T-helper 1 cell treated with Interleukin-12 subunit alpha and Interleukin-12 subunit beta and Interleukin-4 antibody, amounts not matched to agents 30 μg/mL and 1 μg/mL, for 36 hours (primary cell): Measurements from ENCODE around the gene PDXP.

Experiments
- H3K27ac Mint-ChIP-seq: one replicate; pipeline ENCODE4 v1.8.0; 2021; ENCODE audit warnings: mild to moderate bottlenecking, mixed read lengths
- H3K27me3 Mint-ChIP-seq: one replicate; pipeline ENCODE4 v1.8.0; 2021; ENCODE audit warnings: low read depth, mixed read lengths
- H3K36me3 Mint-ChIP-seq: one replicate; pipeline ENCODE4 v1.8.0; 2021; ENCODE audit warnings: low read depth, mixed read lengths
- H3K4me1 Mint-ChIP-seq: one replicate; pipeline ENCODE4 v1.8.0; 2021; ENCODE audit warnings: low read depth, mixed read lengths
- H3K4me3 Mint-ChIP-seq: one replicate; pipeline ENCODE4 v1.8.0; 2021; ENCODE audit warnings: mild to moderate bottlenecking, moderate library complexity, mixed read lengths
- H3K9me3 Mint-ChIP-seq: one replicate; pipeline ENCODE4 v1.8.0; 2021; ENCODE audit warnings: mixed read lengths

Gene PDXP

GRCh38 chr22:37669586-37669985 is 11.1 kb downstream of the PDXP start:
- H3K4me1 Mint-ChIP-seq, result peaks cover 19% of the 10 kb centered on the region
- peaks cover 11% of the 10 kb centered on the region for H3K36me3 Mint-ChIP-seq
- no peaks in the 10 kb centered on the region for H3K9me3 Mint-ChIP-seq
- no peak overlapping the region for H3K4me3 Mint-ChIP-seq
- no peak overlapping the region for H3K27ac Mint-ChIP-seq
- H3K27me3 Mint-ChIP-seq, result no peaks in the 10 kb centered on the region

GRCh38 chr22:37672206-37672919 is 13.8 kb downstream of the PDXP start:
- H3K4me1 Mint-ChIP-seq, result peaks cover 27% of the 10 kb centered on the region
- peaks cover 9% of the 10 kb centered on the region for H3K36me3 Mint-ChIP-seq
- H3K4me3 Mint-ChIP-seq, result no peak overlapping the region
- H3K9me3 Mint-ChIP-seq, result no peaks in the 10 kb centered on the region
- H3K27ac Mint-ChIP-seq, result peak overlapping the region; percentile 31
- H3K27me3 Mint-ChIP-seq, result no peaks in the 10 kb centered on the region

- Mint-ChIP-seq H3K27me3 (no peaks in the 10 kb centered on the region), H3K9me3 (no peaks in the 10 kb centered on the region), H3K27ac (no peak overlapping the region), H3K4me1 (peaks cover 30% of the 10 kb centered on the region), H3K4me3 (no peak overlapping the region), H3K36me3 (peaks cover 11% of the 10 kb centered on the region)
Observed at GRCh38 chr22:37672920-37673455, 14.5 kb downstream of the PDXP start.

GRCh38 chr22:37674248-37674647 is 15.7 kb downstream of the PDXP start:
- Mint-ChIP-seq H3K4me3 (peak overlapping the region; percentile 56), H3K4me1 (peaks cover 32% of the 10 kb centered on the region), H3K36me3 (peaks cover 12% of the 10 kb centered on the region), H3K9me3 (no peaks in the 10 kb centered on the region), H3K27ac (peak overlapping the region; percentile 41), H3K27me3 (no peaks in the 10 kb centered on the region)

GRCh38 chr22:37674951-37675929 is 16.7 kb downstream of the PDXP start, which contains the start of gene LGALS1:
Gene LGALS1, plus strand, starts transcription at chr22:37675636. Its CDS starts 67 bp downstream, at chr22:37675703.
- Mint-ChIP-seq H3K27me3 (no peaks in the 10 kb centered on the region), H3K4me3 (peak within 1 kb of the TSS; percentile 93), H3K27ac (peak within 1 kb of the TSS; percentile 99), H3K9me3 (no peaks in the 10 kb centered on the region), H3K4me1 (peaks cover 36% of the 10 kb centered on the region), H3K36me3 (peaks cover 19% of the 10 kb centered on the region)

GRCh38 chr22:37675930-37676735 is 17.6 kb downstream of the PDXP start:
- H3K27ac Mint-ChIP-seq, result peak overlapping the region; percentile 99
- no peaks in the 10 kb centered on the region for H3K27me3 Mint-ChIP-seq
- H3K36me3 Mint-ChIP-seq, result peaks cover 19% of the 10 kb centered on the region
- H3K9me3 Mint-ChIP-seq, result no peaks in the 10 kb centered on the region
- peaks cover 38% of the 10 kb centered on the region for H3K4me1 Mint-ChIP-seq
- peak overlapping the region; percentile 93 for H3K4me3 Mint-ChIP-seq

- H3K27ac Mint-ChIP-seq, result peak overlapping the region; percentile 99
- no peaks in the 10 kb centered on the region for H3K9me3 Mint-ChIP-seq
- no peaks in the 10 kb centered on the region for H3K27me3 Mint-ChIP-seq
- peak overlapping the region; percentile 93 for H3K4me3 Mint-ChIP-seq
- peaks cover 19% of the 10 kb centered on the region for H3K36me3 Mint-ChIP-seq
- peaks cover 43% of the 10 kb centered on the region for H3K4me1 Mint-ChIP-seq
Observed at GRCh38 chr22:37676736-37677492, 18.4 kb downstream of the PDXP start.

GRCh38 chr22:37677493-37677974 is 19.0 kb downstream of the PDXP start:
- H3K27me3 Mint-ChIP-seq, result no peaks in the 10 kb centered on the region
- peak overlapping the region; percentile 99 for H3K27ac Mint-ChIP-seq
- H3K9me3 Mint-ChIP-seq, result no peaks in the 10 kb centered on the region
- peaks cover 19% of the 10 kb centered on the region for H3K36me3 Mint-ChIP-seq
- H3K4me1 Mint-ChIP-seq, result peaks cover 39% of the 10 kb centered on the region
- peak overlapping the region; percentile 93 for H3K4me3 Mint-ChIP-seq

- Mint-ChIP-seq H3K27ac (no peak overlapping the region), H3K27me3 (no peaks in the 10 kb centered on the region), H3K36me3 (peaks cover 19% of the 10 kb centered on the region), H3K4me3 (no peak overlapping the region), H3K9me3 (no peaks in the 10 kb centered on the region), H3K4me1 (peaks cover 37% of the 10 kb centered on the region)
Observed at GRCh38 chr22:37678372-37678771, 19.8 kb downstream of the PDXP start.

GRCh38 chr22:37679670-37680069 is 21.1 kb downstream of the PDXP start:
- no peaks in the 10 kb centered on the region for H3K9me3 Mint-ChIP-seq
- H3K27me3 Mint-ChIP-seq, result no peaks in the 10 kb centered on the region
- peak overlapping the region; percentile 68 for H3K27ac Mint-ChIP-seq
- H3K36me3 Mint-ChIP-seq, result peaks cover 16% of the 10 kb centered on the region
- H3K4me3 Mint-ChIP-seq, result peak overlapping the region; percentile 27
- peaks cover 28% of the 10 kb centered on the region for H3K4me1 Mint-ChIP-seq

GRCh38 chr22:37680191-37680851 is 21.8 kb downstream of the PDXP start:
- H3K4me1 Mint-ChIP-seq, result peaks cover 27% of the 10 kb centered on the region
- H3K9me3 Mint-ChIP-seq, result no peaks in the 10 kb centered on the region
- H3K27me3 Mint-ChIP-seq, result no peaks in the 10 kb centered on the region
- H3K36me3 Mint-ChIP-seq, result peaks cover 16% of the 10 kb centered on the region
- H3K27ac Mint-ChIP-seq, result no peak overlapping the region
- H3K4me3 Mint-ChIP-seq, result no peak overlapping the region

GRCh38 chr22:37681001-37681424 is 22.5 kb downstream of the PDXP start:
- Mint-ChIP-seq H3K27me3 (no peaks in the 10 kb centered on the region), H3K4me1 (peaks cover 23% of the 10 kb centered on the region), H3K4me3 (no peak overlapping the region), H3K36me3 (peaks cover 16% of the 10 kb centered on the region), H3K27ac (peak overlapping the region; percentile 27), H3K9me3 (no peaks in the 10 kb centered on the region)

GRCh38 chr22:37681556-37682049 is 23.1 kb downstream of the PDXP start:
- Mint-ChIP-seq H3K4me1 (peaks cover 24% of the 10 kb centered on the region), H3K27ac (no peak overlapping the region), H3K9me3 (no peaks in the 10 kb centered on the region), H3K4me3 (no peak overlapping the region), H3K36me3 (peaks cover 15% of the 10 kb centered on the region), H3K27me3 (no peaks in the 10 kb centered on the region)
